ENCODE data around the gene VPS72.
"Not testable (repeated sequence)": the region's sequence is repeated elsewhere in the genome, so short reads cannot be mapped to it uniquely, and the experiment has no call there.

Gene VPS72, protein sequence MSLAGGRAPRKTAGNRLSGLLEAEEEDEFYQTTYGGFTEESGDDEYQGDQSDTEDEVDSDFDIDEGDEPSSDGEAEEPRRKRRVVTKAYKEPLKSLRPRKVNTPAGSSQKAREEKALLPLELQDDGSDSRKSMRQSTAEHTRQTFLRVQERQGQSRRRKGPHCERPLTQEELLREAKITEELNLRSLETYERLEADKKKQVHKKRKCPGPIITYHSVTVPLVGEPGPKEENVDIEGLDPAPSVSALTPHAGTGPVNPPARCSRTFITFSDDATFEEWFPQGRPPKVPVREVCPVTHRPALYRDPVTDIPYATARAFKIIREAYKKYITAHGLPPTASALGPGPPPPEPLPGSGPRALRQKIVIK

DNA sequence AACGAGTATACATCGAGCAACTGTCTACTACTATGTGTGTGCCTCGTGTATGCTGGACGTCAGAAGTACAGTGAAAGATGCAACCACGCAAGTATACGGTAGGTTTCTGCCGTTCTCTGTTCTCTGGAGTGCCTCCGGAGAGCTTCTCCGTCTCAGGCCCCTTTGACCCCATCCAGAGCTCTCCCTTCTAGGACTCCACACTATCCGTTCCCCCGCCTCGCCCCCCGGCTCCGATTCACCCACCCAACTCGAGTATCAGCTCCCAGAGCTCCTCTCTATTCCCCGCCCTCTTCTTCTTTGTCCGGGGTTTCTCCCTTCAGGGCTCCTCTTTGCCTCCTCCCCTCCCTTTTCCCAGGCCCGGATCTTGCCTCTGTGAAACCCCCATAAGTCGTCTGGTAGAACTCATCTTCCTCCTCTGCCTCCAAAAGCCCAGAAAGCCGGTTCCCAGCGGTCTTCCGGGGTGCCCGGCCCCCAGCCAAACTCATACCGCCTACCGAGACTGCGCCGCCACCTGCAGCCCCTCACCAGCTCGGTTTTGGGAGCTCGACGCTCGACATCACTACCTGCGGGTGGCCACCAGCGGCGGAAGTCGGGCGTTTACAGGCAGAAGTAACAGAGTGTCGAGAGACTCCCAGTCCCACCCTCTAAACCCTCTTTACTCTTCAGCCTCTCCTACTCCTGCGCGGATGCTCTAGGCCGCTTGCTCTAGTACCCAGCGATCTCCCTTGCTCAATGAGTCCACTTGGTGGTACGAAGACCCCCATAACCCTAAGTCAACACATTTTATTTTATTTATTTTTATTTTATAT is at the start of gene VPS72:
VPS72 (minus strand) TSS at position 561 of the 809 bp plus-strand sequence; CDS start at position 485, 76 bp downstream.
- peak; percentile 93 for DNase-seq

DNA sequence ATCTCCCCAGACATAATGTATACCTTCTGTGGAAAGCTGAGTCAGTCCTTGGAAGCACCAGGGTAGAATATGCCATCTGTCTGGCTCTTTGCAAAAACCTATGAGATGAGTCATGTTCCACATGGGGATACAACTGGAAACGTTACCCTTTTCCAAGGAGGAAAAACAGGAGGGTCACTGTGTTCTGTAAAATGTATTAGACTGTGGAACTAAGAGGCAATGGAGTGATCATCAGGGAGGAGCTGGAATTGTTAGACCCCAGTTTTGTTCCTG is 48.4 kb upstream of the VPS72 start:
- peak; percentile 22 for DNase-seq

- no peak for DNase-seq
Measured at GRCh38 chr1:151237678-151238466, 47.9 kb upstream of the VPS72 start.

DNA sequence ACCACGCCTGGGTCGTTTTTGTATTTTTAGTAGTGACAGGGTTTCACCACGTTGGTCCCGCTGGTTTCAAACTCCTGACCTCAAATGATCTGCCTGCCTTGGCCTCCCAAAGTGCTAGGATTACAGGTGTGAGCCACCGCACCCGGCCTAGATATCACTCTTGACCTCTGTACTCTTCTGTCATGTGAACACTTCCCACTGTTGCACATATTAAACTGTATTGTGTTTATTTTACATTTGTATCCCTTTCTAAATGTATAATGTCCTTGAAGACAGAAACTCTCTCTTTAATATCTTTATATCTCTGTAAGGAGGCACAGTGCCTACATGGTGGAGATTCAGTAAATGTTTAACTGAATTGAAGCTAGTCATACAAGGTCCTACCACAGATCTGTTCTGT is 45.2 kb upstream of the VPS72 start:
- DNase-seq, result no peak

GRCh38 chr1:151222130-151222529 is 32.1 kb upstream of the VPS72 start:
- no peak for DNase-seq

DNA sequence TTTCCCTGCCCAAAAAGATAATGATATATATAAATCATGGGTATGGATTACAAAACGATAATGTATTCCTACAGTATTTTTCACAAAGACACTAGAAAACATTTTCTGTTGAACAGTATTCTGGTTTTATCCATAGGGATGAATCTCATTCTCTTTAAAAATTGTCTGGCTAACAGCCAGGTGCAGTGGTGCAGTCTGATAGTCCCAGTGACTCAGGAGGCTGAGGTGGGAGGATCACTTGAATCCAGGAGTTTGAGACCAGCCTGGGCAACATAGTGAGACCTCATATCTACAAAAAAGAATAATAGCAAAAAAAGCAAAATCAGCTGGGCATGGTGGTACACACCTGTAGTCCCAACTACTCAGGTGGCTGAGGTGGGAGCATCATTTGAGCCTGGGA is 31.6 kb upstream of the VPS72 start:
- DNase-seq, result no peak

GRCh38 chr1:151213560-151213959 is 23.6 kb upstream of the VPS72 start:
- DNase-seq, result no peak

DNA sequence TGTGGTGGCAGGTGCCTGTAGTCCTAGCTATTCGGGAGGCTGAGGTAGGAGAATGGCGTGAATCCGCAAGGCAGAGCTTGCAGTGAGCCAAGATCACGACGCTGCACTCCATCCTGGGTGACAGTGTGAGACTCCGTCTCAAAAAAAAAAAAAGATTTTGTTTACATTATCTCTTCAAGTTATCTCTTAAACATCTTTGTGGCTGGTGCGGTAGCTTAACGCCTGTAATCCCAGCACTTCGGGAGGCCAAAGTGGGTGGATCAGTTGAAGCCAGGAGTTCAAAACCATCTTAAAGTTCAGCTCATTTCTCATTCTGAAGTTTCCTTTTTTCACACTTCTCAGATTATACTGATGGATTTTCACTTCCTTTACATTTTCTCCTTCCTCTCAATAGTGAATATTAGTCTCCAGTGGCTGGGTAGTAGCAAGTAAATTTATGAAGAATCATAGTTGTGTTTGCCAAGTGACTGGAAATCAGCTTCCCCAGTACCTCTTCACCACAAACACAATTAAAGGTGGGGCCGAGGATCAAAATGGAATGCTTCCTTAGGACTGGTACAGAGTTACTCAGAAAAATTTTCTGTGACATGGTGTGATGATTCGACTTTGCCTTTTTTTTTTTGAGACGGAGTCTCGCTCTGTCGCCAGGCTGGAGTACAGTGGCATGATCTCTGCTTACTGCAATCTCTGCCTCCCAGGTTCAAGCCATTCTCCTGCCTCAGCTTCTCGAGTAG is 22.1 kb upstream of the VPS72 start:
- no peak for DNase-seq

DNA sequence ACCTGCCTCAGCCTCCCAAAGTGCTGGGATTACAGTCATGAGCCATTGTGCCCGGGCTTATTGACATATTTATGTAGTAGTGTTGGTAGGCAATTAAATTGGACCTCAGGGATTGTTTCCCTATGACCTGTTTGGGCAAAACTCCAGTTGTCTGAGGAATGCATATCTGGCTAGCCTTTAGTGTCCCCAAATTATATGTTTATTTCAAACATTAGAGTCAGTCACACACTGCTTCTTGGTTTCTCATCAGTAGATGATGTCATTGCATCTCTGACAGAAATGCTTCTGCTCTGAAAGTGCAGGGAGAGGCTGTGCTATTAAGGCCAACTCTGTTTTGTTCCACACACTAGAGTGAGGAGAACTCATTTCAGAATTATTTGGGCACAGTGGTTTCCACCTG is 20.8 kb upstream of the VPS72 start:
- no peak for DNase-seq

- DNase-seq, result not testable (repeated sequence)
Measured at GRCh38 chr1:151205381-151205965, 15.5 kb upstream of the VPS72 start.

GRCh38 chr1:151199873-151200581 is 10.0 kb upstream of the VPS72 start:
- DNase-seq, result no peak

DNA sequence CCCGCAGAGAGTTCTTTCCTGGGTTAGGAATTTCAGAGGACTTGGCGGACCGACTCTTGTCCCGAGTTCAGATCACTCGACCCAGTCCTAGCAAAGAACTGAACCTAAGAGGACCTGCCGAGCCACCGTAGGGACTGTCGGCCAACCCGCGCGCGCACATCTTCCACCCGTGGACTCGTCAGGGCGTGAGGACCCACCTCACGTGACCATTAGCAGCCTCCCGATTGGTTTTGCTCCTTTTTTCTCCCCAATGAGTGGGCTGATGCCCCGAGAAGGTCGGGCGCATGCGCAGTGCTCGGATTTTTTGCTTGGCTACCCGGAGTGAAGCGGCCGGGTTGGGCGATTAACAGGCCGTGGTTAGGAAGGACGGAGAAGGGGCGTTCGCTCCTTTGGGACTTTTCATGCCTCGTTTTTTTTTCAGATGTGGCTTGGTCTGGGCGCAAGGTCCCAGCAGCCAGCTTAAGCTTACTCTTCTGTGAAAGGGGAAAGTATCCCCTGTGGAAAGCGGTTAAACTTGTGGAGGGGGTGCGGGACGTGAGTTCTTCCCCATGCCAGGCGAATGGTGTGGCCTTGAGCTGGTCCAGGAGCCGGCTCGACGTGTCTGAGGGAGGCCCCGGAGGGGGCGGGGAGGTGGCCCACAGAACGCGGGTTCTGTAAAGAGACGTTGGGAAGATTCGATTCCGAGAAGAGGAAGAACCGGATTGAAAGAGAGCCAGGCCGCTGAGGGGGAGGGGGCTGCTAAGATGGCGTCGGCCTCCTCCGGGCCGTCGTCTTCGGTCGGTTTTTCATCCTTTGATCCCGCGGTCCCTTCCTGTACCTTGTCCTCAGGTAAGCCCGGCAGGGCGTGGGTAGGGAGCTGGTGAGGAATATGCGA is 8.5 kb upstream of the VPS72 start, which contains the start of gene PIP5K1A:
PIP5K1A (plus strand) TSS at position 299 of the 874 bp plus-strand sequence; CDS start at position 744, 445 bp downstream.
- peak; percentile 98 for DNase-seq

- no peak for DNase-seq
Measured at GRCh38 chr1:151197863-151198253, 7.9 kb upstream of the VPS72 start.

DNA sequence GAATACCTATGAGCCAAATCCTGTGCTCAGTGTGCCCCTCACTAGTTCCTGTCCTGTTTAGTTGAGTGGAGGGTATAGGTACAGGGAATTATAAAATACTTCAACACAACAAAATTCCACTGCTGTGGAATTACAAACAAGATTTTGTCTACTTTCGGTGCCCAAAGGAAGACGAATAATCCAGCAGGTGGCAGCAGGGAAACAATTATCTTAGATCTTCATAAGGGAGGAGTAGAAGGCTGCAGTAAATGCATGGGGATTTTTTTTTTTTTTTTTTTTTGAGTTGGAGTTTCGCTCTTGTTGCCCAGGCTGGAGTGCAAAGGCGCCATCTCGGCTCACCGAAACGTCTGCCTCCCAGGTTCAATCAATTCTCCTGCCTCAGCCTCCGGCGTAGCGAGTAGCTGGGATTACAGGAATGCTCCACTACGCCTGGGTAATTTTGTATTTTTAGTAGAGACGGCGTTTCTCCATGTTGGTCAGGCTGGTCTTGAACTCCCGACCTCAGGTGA is 6.3 kb upstream of the VPS72 start:
- peak; percentile 72 for DNase-seq

- not testable (repeated sequence) for DNase-seq
Measured at GRCh38 chr1:151194894-151195594, 5.0 kb upstream of the VPS72 start.

GRCh38 chr1:151193856-151194255 is 3.9 kb upstream of the VPS72 start:
- no peak for DNase-seq

GRCh38 chr1:151193304-151193703 is 3.3 kb upstream of the VPS72 start:
- DNase-seq, result no peak

- no peak for DNase-seq
Measured at GRCh38 chr1:151192047-151192446, 2.0 kb upstream of the VPS72 start.

DNA sequence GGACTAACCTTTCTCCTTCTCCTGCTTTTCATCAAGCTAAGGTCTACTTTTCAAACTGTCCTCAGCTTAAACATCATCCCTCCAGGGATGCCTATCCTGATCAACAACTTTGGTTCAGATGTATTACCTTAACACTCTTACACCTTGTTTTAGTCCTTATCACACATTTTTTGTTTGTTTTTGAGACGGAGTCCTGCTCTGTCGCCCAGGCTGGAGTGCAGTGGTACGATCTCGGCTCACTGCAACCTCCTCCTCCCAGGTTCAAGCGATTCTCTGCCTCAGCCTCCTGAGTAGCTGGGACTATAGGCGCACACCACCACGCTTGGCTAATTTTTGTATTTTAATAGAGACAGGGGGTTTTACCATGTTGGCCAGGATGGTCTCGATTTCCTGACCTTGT is 1.3 kb downstream of the VPS72 start:
- not testable (repeated sequence) for DNase-seq

DNA sequence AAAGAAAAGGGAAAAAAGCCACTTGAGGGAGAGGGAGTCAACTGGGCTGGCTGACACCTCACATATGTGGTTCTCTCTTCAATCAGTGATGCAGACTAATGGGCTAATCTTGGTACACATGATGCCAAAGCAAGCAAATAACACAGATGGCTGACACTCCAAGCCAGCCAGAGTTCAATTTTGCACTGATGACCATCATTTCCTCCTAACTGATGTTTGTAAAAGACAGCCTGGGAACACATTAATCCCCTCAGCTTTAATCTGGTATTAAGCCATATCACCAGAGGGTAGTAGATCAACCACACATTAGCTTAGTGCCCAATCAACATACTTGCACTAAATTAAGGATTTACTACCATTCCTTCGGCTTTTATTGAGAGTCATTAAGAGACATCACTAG is 2.8 kb downstream of the VPS72 start:
- DNase-seq, result no peak
